ENCODE data around the gene NSG2. TPM values are rescaled to one million over a fixed set of nuclear protein-coding genes. Genes with fewer than 3 reads are reported as not detected.

The NSG2 gene
- total RNA-seq, 1 donor from 2014 or later: not detected

DNA sequence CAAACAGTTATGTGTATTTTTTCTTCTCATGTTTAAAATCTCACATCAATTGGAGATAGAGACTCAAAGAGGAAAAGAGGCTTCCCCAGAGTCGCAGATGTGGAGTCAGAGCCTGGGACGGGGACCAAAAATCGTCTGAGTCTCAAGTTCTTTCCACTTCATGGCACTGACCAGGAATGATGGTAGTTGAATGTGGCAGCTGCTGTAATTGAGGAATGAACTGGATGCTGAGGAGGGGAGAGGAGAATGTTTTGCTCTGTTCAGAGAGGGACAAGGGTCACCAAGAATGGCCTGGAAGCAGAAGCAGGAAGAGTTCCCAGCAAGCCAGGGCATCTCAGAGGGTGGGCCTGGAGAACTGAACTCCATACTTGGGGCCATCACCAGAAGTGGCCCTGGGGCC is 103.9 kb downstream of the NSG2 start:
- no peak for DNase-seq (ENCODE audit: low spot score)
- no peaks in the 10 kb centered on the region for H3K27me3 Mint-ChIP-seq (ENCODE audit: low read depth)
- intact Hi-C loops (cut with micrococcal nuclease): no loop called here
- H3K4me3 Mint-ChIP-seq (ENCODE audit: low read depth): no peak overlapping the region
- no peaks in the 10 kb centered on the region for H3K9me3 Mint-ChIP-seq
- H3K36me3 Mint-ChIP-seq (ENCODE audit: low read depth): no peaks in the 10 kb centered on the region
- H3K27ac Mint-ChIP-seq: no peak overlapping the region
- H3K4me1 Mint-ChIP-seq (ENCODE audit: low read depth): no peaks in the 10 kb centered on the region

DNA sequence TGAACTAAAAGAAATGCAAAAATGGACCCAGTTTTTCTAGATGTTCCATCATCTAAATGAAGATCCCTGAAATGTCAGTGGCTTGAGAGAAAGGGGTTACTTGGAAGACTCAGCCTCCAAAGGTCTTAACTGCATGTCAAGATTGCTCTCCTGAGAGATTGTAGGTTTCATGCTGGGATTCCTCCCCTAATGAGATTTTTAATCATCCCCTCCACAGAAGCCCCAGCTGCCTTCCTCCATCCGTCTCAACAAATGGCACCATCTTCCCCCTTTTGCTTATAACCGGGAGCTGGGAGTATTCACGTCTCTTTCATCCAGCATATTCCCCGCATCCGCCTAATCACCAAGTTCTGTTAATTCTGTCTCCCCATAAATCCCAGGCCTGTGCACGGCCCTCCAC is 104.5 kb downstream of the NSG2 start:
- DNase-seq (ENCODE audit: low spot score): no peak
- Mint-ChIP-seq H3K9me3 (peaks cover 4% of the 10 kb centered on the region), H3K36me3 (ENCODE audit: low read depth) (no peaks in the 10 kb centered on the region), H3K27me3 (ENCODE audit: low read depth) (peaks cover 2% of the 10 kb centered on the region), H3K4me3 (ENCODE audit: low read depth) (no peak overlapping the region), H3K4me1 (ENCODE audit: low read depth) (no peaks in the 10 kb centered on the region), H3K27ac (no peak overlapping the region)
- intact Hi-C loops (cut with micrococcal nuclease): no loop called here

DNA sequence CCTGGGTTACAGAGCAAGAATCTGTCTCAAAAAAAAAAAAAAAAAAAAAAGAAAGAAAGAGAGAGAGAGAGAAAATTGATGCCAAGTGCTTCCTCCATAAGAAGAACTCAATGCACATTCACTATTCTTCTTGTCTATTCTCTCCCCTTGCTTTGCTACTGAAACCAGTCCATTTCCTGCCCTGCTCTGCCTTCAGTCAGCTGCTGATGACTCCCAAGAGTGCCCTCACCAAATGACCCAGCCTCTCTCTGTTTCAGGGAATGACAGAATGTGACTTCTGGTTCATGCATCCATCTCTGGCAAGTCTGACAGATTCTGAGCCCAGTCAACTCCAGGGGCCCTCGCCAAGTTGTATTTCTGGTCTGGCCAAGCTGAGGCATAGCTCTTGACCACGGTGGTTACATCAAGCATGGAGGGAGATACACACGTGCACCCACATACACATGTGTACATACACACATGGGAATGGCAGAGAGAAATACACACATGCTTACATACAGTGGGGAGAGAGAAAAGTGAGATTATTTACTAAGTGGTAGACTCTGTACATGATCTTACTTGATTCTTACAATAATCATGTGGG is 106.2 kb downstream of the NSG2 start:
- intact Hi-C loops (cut with micrococcal nuclease): no loop called here
- DNase-seq (ENCODE audit: low spot score): no peak
- H3K9me3 Mint-ChIP-seq: peaks cover 4% of the 10 kb centered on the region
- H3K27me3 Mint-ChIP-seq (ENCODE audit: low read depth): peaks cover 2% of the 10 kb centered on the region
- no peak overlapping the region for H3K4me3 Mint-ChIP-seq (ENCODE audit: low read depth)
- no peaks in the 10 kb centered on the region for H3K36me3 Mint-ChIP-seq (ENCODE audit: low read depth)
- no peaks in the 10 kb centered on the region for H3K4me1 Mint-ChIP-seq (ENCODE audit: low read depth)
- no peak overlapping the region for H3K27ac Mint-ChIP-seq

DNA sequence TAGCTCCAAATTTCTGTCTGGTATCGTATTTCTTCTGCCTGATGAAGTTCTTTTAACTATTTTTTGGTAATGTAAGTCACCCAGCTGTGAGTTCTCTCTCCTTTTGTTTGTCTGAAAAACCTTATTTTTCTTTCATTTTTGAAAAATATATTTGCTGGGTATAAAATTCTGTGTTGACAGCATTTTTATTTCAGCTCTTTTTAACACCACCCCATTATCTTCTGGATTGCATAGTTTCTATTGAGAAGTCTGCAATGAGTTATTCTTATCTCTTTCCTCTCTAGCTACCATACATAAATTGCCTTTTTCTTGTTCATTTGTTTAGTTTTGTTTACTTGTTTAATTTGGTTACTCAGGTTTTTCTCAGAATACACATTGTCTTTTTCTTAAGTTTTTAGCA is 109.1 kb downstream of the NSG2 start:
- no peak overlapping the region for H3K27ac Mint-ChIP-seq
- H3K27me3 Mint-ChIP-seq (ENCODE audit: low read depth): peaks cover 2% of the 10 kb centered on the region
- H3K4me3 Mint-ChIP-seq (ENCODE audit: low read depth): no peak overlapping the region
- DNase-seq (ENCODE audit: low spot score): no peak
- no peaks in the 10 kb centered on the region for H3K4me1 Mint-ChIP-seq (ENCODE audit: low read depth)
- H3K9me3 Mint-ChIP-seq: peaks cover 4% of the 10 kb centered on the region
- intact Hi-C loops (cut with micrococcal nuclease): no loop called here
- no peaks in the 10 kb centered on the region for H3K36me3 Mint-ChIP-seq (ENCODE audit: low read depth)

DNA sequence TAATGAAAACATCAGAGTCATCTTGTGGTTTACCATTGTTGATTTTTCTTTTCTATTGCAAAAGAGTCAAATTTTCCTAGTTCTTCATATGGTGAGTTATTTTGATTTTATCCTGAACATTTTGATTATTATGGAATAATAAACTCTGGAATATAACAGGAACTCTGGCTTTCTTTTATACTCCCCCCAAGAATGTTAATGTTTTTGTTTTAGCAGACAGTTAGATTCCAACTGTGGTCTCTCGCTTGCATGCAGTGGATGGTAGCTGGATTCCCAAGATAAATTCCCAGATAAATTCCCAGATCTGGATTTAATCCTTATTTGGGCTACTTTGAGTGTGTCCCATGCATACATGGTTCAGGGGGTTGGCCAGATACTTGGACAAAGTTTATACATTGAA is 109.8 kb downstream of the NSG2 start:
- Mint-ChIP-seq H3K9me3 (peaks cover 4% of the 10 kb centered on the region), H3K4me3 (ENCODE audit: low read depth) (no peak overlapping the region), H3K27ac (no peak overlapping the region), H3K4me1 (ENCODE audit: low read depth) (no peaks in the 10 kb centered on the region), H3K27me3 (ENCODE audit: low read depth) (peaks cover 2% of the 10 kb centered on the region), H3K36me3 (ENCODE audit: low read depth) (no peaks in the 10 kb centered on the region)
- DNase-seq (ENCODE audit: low spot score): no peak
- intact Hi-C loops (cut with micrococcal nuclease): no loop called here

DNA sequence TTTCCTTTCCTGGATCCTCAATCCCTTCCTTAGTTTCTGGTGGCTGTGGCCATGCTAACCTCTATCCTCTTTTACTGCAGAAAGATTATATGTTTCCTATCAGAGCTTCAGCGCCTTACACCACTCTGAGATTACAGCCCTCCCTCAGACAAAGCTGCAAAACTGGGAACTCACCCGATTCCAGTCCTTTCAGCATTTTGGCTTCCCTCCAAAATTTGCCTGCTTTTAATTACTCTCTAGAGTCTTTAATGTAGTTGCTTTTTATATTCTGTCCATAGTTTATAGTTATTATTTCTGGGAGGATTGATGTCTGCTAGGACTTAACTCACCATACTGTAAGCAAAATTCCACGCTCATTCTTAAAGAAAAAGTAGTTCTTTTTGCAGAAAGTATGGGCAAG is 110.2 kb downstream of the NSG2 start:
- H3K4me3 Mint-ChIP-seq (ENCODE audit: low read depth): no peak overlapping the region
- H3K27me3 Mint-ChIP-seq (ENCODE audit: low read depth): peaks cover 2% of the 10 kb centered on the region
- H3K9me3 Mint-ChIP-seq: peaks cover 4% of the 10 kb centered on the region
- intact Hi-C loops (cut with micrococcal nuclease): no loop called here
- no peak for DNase-seq (ENCODE audit: low spot score)
- H3K4me1 Mint-ChIP-seq (ENCODE audit: low read depth): no peaks in the 10 kb centered on the region
- H3K36me3 Mint-ChIP-seq (ENCODE audit: low read depth): no peaks in the 10 kb centered on the region
- H3K27ac Mint-ChIP-seq: no peak overlapping the region

DNA sequence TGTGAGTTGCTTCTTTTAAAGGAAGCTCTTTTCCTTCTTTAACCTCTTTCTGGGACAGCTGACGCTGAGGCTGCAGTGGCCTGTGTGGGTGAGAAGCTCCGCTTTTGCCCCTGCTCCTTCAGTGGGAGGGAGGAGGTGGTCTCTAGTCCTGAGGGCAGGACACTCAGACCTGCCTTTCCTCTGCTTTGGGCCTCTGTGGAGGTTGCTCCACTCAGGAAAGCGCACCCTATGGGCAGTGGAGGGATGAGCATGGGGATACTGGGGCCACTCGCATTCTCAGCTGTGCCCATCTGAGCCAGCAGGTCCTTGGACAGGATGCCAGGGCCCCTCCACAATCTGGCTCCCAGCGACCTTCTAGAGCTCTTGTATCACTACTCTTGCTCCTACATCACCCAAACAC is 111.5 kb downstream of the NSG2 start:
- intact Hi-C loops (cut with micrococcal nuclease): no loop called here
- no peak overlapping the region for H3K27ac Mint-ChIP-seq
- DNase-seq (ENCODE audit: low spot score): no peak
- no peak overlapping the region for H3K4me3 Mint-ChIP-seq (ENCODE audit: low read depth)
- H3K27me3 Mint-ChIP-seq (ENCODE audit: low read depth): peaks cover 2% of the 10 kb centered on the region
- peaks cover 4% of the 10 kb centered on the region for H3K9me3 Mint-ChIP-seq
- H3K36me3 Mint-ChIP-seq (ENCODE audit: low read depth): no peaks in the 10 kb centered on the region
- no peaks in the 10 kb centered on the region for H3K4me1 Mint-ChIP-seq (ENCODE audit: low read depth)

Other genes with a start within 250 kb of the NSG2 start
- 8.1 and 12.2 TPM in 2 replicates for gene CPEB4, start 157.4 kb upstream of the NSG2 start, total RNA-seq
- not detected in 2 replicates for gene C5orf47, start 56.5 kb upstream of the NSG2 start, total RNA-seq

Data from activated T-helper 2 cell treated with anti-CD3 and anti-CD28 coated beads, Interferon-gamma antibody, Interleukin-2, Interleukin-4, amounts not matched to agents 10 μg/mL and 5 μg/mL and 100 μg/mL, durations not matched to agents 14 hours and 24 hours and 36 hours (primary cell).